HG03139 (cell line): ENCODE measurements around the gene PAM.
A peak's percentile ranks its signal among the peaks of the same experiment; 100 is the strongest.

Experiments used
- ATAC-seq: cut with Tn5 transposase; IDR thresholded peaks from one replicate; pipeline ENCODE4 v1.9.1; 2021; ENCODE audit not compliant: unreplicated experiment

PAM gene

GRCh38 chr5:102777099-102777498 lies 22.0 kb downstream of the PAM start:
- no peak for ATAC-seq

GRCh38 chr5:102778478-102778877 lies 23.4 kb downstream of the PAM start:
- peak; percentile 48 for ATAC-seq

GRCh38 chr5:102781359-102781758 lies 26.3 kb downstream of the PAM start:
- ATAC-seq, result no peak

- no peak for ATAC-seq
Measured at GRCh38 chr5:102781786-102782185, 26.7 kb downstream of the PAM start.

- no peak for ATAC-seq
Measured at GRCh38 chr5:102782217-102782872, 27.2 kb downstream of the PAM start.

GRCh38 chr5:102787134-102787533 lies 32.0 kb downstream of the PAM start:
- ATAC-seq, result no peak

GRCh38 chr5:102788788-102789187 lies 33.7 kb downstream of the PAM start:
- ATAC-seq, result no peak

- ATAC-seq, result no peak
Measured at GRCh38 chr5:102789469-102789868, 34.4 kb downstream of the PAM start.

- no peak for ATAC-seq
Measured at GRCh38 chr5:102790748-102791147, 35.6 kb downstream of the PAM start.

GRCh38 chr5:102792705-102793104 lies 37.6 kb downstream of the PAM start:
- no peak for ATAC-seq

GRCh38 chr5:102794047-102794446 lies 38.9 kb downstream of the PAM start:
- no peak for ATAC-seq

GRCh38 chr5:102794677-102795331 lies 39.7 kb downstream of the PAM start:
- ATAC-seq, result no peak

- ATAC-seq, result no peak
Measured at GRCh38 chr5:102795526-102795925, 40.4 kb downstream of the PAM start.

- ATAC-seq, result no peak
Measured at GRCh38 chr5:102796009-102796408, 40.9 kb downstream of the PAM start.

- ATAC-seq, result no peak
Measured at GRCh38 chr5:102796498-102796897, 41.4 kb downstream of the PAM start.

GRCh38 chr5:102797322-102797884 lies 42.3 kb downstream of the PAM start:
- ATAC-seq, result no peak

GRCh38 chr5:102798104-102798785 lies 43.1 kb downstream of the PAM start:
- no peak for ATAC-seq

GRCh38 chr5:102799017-102799416 lies 43.9 kb downstream of the PAM start:
- no peak for ATAC-seq

- ATAC-seq, result no peak
Measured at GRCh38 chr5:102800427-102800826, 45.3 kb downstream of the PAM start.

- ATAC-seq, result peak; percentile 53
Measured at GRCh38 chr5:102801371-102801770, 46.3 kb downstream of the PAM start.

GRCh38 chr5:102802708-102803458 lies 47.8 kb downstream of the PAM start:
- ATAC-seq, result no peak
